Stimulated activated CD4-positive, alpha-beta T cell treated with anti-CD3 and anti-CD28 coated beads, Interleukin-2, amount 100 ng/mL, for 24 hours (primary cell): ENCODE measurements around the gene PRUNE2.
"Not testable (repeated sequence)": the region's sequence is repeated elsewhere in the genome, so short reads cannot be mapped to it uniquely, and the experiment has no call there.

ENCODE experiments used
- DNase-seq, 2 donors: peaks; one replicate each; pipeline ENCODE4 v3.0.0-alpha.2; 2020

Gene PRUNE2

DNA sequence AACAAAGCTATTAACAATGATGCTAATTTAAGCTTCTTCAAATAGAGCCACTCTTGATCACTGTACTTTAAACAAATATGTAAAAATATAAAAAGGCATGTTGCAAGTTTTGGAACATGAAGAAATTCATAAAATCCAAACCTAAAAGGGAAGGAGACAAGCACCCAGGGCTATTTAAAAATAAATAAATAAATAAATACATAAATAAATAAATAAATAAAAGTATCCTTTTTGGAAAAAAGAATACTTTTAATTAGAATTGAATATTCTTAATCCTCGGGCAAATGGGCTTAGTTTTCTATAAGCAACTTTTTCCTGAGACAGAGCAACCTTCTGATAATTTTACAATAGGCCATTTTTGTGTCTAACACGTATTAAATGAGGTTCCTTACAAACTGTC lies 289.1 kb downstream of the PRUNE2 start:
- DNase-seq, result no peak

DNA sequence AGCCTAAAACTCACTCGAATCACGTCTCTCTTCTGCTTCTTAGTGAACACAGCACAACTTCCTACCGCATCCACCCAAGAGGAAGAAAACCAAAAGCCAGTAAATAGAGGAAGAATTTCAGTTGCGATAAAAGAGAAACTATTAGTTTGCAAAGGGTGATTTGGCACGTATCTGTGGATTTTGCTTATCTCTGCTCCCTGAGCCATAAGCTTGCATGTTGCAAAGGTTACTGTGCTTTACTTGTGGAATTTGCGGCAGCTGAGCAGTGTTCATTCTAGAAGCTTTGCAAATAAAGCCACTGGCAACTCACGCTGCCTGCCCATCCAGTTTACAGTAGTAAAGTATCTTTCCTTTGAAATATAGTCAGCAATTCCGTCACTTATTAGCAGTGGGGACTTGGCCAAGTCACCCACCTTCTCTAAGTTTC lies 290.7 kb downstream of the PRUNE2 start:
- DNase-seq, result no peak

DNA sequence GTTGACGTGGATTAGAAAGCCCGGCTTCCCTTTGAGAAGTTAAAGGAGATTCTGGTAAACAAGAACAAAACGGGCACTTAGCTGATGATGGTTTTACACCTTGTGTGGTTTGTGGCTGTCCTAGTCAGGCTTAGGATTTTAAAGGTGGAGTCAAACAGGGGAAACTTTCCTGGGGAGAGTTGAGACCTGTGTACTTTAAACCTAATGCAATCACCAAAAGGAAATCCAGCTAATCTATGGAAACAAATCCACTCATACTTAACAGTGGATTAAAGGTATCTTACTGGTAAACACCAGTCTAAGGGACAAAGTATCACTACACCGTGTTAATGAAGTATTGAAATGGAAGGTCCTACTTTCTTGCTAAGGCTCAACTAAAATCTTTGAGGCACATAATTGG lies 291.9 kb downstream of the PRUNE2 start:
- DNase-seq, result no peak

DNA sequence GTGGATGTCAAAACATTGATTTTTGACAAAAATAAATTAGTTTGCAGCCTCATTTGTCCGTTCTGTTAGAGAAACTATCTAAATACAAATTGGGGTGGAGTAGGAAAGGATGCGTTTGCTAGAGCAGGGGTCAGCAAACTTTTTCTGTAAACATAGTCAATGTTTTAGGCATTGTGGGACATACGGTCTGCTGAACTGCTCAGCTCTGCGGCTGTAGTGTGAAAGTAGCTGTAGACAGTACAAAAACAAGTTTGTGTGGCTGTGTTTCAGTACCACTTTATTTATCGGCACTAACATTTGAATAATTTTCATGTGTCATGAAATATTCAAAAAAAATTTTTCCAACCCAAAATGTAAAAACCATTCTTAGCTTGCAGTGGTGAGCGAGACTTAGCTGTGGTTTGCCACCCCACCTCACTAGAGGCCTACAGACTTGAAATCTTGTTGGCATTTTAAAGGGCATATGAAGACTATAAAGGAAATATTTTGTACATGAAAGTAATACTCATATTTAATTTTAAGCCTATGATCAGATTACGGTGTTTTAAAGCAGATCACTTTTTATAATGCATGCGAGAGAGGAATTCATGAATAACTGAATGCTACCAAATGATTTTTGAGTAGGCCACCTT lies 292.6 kb downstream of the PRUNE2 start:
- DNase-seq, result no peak

DNA sequence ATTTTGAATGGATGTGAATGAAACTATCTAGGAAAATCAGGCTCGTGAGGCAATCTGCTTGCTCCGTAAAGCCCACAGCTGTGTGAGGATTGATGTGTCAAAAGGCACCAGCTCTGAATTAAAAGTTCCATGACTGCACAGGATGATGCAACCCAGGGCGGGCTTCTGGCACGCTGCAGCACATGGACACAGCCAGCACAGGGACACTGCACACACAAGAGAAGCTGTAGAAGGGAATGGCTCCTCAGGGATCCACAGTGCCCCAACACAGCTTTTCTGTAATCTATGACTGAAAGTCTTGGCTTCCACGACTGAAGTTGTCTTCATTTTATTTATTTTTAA lies 295.9 kb downstream of the PRUNE2 start:
- DNase-seq, result no peak

DNA sequence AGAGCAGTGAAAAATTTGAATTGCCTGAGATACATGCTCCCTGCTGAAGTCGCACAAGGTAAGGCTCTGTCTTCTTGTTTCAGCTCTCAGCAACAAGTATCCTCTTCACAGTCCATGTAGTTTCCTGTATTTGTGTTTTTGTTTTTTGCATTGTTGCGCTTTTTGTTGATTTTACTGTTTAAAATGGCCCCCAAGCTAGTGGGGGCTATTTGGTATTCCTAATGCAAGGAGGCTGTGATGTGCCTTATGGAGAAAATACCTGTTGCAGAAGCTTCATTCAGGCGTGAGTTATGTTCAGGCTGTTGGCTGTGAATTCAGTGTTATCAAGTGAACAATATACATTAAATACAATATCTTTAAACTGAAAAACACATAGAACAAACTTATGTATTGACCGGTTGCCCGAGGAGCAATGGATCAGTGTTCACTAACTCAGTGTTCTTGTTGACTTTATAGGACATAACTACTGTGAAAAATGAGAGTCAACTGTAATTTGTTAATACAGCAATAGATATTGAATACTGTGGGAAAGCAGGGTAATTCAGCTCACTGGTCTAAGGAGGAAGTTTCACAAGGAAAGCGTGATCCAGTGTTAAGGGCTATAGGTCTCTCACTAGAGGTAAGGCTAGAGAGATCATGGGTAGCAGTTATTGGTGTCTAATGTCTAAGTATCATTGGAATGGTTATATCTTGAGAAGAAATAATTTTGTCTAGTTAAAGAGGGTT lies 296.5 kb downstream of the PRUNE2 start:
- no peak for DNase-seq

DNA sequence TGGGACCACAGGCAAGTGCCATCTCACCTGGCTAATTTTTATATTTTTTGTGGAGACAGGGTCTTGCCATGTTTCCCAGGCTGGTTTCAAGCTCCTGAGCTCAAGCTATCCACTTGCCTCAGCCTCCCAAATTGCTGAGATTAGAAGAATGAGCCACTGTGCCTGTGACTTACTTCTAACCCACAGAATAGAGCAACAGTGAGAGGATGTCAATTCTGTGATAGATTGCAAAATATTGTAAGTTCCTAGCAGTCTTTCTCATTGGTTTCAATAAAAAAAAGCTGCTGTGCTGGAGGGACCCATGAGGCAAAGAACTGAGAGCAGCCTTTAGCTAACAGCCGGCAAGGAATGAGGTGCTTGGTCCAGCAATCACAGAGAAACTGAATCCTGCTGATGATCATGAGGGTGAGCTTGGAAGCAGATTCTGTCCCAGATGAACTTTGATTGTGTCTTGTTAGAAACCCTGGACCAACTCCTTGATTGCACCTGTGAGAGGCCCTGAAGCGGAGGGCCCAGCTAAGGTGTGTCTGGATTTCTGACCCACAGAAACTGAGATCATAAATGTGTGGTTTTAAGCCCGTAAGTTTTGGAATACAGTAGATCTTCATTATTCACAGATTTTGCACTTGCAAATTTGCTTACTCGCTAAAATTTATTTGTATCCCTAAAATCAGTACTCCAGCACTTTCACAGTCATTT lies 297.2 kb downstream of the PRUNE2 start:
- no peak for DNase-seq

DNA sequence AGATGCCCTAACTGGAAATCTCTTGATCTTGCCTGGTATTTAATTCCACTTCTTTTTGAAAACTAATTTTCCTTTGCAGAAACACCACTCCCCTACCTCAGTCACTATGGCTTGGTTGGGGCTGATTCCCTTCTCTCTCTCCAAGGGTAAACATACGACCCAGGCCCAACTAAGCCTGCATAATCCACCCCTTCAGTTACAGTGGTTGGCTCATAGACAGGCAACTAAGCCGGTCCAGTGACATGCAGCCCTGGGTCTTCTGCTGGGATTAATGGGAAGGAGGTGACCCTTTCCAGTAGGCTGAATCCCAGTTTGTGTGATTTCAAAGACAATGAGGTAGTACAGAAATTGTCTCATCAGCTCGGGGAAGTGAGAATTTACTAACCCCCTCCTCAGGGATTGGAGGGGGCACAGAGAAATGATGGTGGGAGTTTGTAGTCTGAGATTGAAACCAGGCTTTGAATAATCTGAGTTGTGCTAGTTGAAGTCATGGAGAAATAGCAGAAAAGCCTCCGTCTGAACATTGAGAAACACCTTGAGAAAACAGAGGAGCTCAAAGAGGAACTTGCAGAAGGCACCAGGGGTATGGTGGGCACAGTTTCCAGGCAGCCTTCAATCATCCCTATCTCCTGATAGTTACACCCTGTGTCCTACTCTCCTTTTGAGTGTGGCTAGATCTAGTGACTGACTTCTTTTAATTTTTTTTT lies 298.0 kb downstream of the PRUNE2 start:
- no peak for DNase-seq

DNA sequence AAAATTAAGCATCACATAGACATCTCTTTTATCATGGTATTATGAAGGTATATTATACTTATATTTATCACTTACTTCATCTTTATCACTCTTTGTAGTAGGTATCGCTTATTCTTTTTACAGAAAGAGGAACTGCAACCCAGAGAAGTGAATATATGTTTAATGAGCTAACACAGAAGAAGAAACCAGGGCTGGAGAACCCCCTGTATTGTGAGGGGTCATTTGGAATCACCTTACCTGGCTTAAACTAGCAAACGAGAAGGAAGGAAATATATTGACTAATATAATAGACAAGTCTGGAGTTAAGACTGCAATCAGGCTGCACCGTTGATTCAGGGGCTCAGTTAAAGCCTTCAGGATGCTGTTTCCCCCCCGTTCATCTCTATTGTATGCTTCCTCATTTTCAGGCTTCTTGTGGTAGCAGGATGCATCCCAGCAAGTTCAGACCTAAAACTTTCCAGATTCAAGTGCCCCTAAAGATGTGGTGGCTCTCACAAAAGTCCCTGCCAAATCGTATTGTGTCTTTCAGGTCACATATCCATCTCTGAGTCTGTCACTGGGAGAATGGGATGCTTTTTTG lies 300.5 kb downstream of the PRUNE2 start:
- DNase-seq, result no peak

DNA sequence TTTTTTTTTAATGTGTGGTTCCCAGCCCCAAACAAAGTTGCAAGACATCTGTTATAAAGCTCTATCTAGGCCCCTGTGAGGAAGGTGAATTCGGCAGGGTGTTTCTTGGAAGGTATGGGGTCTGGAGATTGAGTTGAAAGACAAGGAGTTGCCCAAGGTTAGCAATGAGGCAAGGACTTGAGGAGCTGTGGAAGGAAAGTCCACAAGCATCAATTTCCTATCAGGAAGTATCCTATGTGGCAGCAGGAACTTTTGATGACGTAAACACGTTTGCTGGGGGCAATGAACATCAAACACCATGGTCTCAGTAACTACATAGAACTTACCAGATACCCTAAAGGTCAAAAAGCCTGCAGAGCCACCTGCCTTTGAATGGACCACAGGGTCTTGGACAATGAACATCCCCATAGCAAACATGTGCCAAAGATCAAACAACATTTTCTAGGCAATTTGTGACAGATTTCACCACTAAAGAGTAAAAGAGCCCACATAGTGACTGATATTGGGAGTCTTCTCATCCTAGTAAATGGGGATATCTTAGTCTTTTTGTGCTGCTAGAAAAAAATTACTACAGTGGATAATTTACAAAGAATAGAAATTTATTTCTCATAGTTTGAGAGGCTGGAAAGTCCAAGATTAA lies 301.9 kb downstream of the PRUNE2 start:
- no peak for DNase-seq

DNA sequence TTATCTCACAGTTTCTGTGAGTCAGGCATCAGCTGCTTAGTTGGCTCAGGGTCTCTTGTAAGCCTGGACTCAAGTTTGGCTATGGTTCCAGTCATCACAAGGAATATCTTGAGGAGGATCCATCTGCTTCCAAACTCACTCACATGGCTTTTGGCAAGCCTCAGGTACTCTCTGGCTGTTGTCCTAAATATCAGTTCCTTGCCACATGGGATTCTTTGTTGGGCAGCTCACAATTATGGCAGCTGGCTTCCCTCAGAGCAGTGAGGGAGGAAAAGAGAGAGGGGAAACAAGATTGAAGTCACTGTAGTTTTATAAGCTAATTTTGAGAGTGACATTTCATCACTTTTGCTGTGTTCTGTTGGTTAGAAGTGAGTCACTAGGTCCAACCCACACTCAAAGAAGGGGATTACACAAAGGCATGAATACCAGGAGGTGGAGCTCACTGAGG lies 302.4 kb downstream of the PRUNE2 start:
- DNase-seq, result no peak

DNA sequence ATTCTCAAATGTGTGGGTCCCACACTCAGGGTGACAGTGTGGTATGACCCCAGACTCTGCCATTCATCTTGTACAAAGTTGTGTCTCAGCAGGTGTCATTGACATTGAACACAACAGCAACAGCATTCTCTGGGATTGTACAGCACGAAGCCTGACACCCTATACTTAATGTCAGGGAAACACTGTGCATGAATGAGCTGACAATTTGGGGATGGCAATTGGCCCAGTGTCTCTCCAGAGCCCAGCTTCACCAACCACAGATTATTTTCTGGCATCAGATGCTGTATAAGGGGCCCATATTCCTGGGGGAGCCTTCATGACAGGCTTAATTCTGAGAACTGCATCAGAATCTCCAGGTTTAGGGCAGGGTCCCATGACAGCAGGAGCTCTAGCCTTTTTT lies 303.7 kb downstream of the PRUNE2 start:
- DNase-seq, result no peak

DNA sequence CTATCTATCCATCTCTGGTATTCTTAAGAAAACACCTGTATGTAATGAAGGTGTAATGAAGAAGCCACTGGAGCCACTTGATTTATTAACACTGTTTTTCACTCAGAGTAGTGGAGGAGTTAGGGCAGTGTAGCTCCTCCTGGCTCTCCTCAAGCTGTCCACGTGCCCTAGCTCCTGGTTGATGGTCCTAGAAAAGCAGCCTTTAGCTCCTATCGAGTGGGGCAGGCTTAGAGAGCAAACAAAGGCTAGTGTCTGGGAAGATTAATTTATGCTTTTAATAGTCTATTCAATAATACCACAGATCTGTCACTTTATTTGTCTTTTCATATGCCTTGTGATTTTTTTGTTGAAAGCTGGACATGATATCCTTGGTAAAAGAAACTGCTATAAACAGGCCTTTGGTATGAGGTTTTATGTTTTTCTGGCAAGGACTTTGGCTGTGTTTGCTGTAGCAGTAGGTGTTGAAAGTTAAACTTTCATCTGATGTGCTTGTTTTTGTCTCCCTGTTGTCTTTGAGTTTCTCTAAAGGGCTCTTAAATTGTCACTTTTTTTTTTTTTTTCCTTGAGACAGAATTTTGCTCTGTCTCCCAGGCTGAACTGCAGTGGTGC lies 305.8 kb downstream of the PRUNE2 start:
- DNase-seq, result no peak

DNA sequence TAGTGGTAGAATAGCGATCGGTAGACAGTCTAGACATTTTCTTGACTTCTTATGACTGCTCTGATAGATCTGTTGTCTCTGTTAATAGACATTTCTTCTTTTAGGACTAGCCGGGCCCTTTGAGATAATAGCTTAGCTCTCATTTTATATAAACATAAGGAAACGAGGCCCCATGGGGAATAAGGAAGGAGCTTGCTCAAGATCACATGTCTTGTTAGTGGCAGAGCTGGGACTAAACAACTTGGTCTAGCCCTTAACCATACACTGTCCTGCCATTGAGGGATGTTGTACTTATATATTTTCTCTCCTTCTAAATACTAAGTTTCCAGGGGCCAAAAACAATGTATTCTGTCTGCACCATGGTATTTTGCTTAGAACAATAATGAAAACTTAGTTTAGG lies 306.9 kb downstream of the PRUNE2 start:
- DNase-seq, result no peak

DNA sequence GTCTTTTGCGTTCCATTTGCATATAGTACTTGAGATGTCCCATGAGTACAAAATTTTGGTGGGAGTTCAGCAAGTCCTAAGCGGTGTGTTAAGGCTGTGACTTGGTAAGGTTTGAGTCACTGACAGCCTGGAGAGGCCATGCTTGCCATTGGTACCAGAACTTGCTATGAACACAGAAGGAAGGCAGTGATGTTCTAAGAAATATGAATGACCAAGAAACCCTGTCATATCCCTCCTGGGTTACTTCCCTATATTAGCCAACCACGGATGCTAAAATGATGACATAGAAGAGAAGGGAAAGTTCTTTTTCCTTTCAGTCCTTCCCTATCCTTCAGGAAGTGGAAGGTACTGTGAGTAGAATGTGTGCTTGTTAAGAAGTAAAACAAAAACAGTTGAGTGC lies 310.3 kb downstream of the PRUNE2 start:
- DNase-seq, result no peak

DNA sequence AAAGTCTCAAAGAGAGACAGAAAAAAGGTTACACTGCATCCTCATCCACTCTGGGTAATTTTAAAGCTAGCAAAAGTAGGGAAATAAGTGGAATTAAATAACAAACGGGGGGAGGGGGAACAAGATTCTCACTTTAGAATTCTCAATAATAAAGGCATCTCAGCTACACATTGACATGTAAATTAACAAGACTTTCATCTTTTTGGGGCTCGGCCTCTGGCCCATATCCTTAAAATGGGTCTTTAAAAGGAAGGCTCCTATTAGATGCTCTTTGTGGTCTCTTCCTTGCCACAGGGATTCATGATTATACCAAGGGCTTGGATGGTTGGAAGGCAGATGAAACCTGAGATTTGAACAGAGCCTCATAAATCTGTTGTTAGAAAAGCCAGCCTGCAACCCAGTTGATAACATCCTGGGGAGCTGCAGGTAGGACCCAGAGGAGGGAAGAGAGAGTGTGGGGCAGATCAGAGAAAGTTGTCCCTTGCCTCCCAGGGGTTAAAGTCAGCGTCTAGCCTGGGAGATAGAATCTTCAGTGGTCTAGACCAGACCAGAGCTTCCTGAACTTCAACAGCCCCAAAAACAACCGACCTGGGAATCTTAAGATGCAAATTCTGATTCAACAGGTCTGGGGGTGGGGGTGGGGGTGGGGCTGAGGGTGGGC lies 311.0 kb downstream of the PRUNE2 start:
- DNase-seq, result no peak

DNA sequence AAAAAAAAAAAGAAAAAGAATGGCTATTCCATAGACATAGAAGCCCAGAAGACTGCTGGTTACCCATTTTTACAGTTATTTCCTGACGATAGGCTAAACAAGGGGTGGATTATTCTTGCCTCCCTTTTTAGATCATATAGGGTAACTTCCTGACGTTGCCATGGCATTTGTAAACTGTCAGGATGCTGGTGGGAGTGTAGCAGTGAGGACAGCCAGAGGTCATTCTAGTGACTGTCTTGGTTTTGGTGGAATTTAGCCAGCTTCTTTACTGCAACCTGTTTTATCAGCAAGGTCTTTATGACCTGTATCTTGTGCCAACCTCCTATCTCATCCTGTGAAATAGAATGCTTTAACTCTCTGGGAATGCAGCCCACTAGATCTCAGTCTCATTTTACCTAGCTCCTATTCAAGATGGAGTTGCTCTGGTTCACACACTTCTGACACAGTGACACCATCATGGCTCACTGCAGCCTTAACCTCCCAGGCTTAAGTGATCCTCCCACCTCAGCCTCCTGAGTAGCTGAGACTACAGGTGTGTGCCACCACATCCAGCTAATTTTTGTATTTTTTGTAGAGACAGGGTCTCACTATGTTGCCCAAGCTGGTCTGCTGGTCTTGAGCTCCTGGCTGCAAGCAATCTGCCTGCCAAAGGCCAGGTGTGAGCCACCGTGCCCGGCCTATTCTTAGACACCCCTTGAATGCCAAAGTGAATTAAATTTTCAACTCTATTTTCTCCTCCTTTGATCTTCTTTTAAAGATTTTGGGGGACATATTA lies 311.8 kb downstream of the PRUNE2 start:
- DNase-seq, result not testable (repeated sequence)

DNA sequence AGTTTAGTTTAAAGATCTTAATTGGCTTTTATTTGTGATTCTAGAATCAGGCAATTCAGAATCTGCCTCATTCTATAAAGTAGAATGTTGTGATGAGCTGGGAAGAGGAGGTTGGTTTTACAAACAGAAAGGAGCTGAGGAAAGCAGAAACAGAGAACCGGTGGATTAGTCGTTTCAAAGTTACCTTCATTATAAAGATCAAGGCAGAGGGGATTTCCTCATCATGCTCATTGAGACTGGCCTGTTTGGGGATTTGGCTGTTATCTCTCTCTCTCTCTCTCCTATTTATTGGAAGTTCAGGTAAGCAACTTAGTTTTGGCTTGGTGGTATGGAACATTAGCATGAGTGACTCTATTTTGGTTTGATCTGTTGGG lies 313.0 kb downstream of the PRUNE2 start:
- no peak for DNase-seq

DNA sequence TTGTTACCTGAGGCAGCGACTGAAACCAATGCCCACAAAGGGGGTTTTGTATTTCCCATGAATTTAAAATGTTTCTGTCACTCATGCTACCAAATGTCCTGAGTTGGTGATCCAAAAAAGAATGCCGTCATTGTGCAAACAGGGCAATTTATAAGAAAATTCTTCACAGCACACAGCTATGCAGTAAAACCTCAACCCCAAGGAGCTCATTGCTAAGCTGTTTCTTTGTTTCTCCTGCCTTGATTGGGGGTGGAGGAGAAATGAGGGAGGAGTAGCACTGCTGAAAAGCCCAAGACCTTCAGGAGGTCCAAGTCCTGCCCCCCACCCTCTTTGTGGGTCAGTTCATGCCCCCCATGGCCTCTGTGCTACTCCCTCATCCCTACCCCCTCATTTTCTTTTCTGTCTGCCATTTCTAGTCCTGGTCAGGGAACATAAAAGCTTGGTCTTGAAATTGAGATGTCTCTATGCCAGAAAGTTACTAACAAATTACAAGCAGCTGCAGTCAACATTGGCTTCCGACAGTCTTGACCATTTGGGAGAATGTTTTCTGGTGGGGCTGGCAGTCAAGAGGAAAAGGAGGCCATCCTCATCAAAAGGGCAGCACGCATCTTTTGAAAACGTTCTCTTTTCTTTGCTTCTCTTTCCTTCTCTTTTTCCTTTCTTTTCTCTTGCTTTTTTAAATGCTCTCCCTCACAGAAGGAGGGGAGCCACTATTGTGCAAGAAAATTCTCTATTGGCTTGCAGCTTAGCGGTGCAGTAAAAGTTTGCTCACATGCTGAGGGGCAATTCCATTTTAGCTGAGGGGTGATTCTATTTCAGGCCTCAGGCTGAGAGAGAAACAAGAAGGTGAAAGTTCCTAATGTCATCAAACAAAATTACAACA lies 313.6 kb downstream of the PRUNE2 start:
- DNase-seq, result no peak
